ENCODE results near the gene TMPRSS13. TPM values are rescaled to one million over a fixed set of nuclear protein-coding genes. Genes with fewer than 3 reads are reported as not detected.
A peak's percentile ranks its signal among the peaks of the same experiment; 100 is the strongest.

TMPRSS13 gene
- total RNA-seq, 1 donor from 2014 or later, result not detected

- Mint-ChIP-seq H3K36me3 (ENCODE audit: low read depth) (no peaks in the 10 kb centered on the region), H3K4me3 (ENCODE audit: unreplicated experiment) (no peak overlapping the region), H3K27me3 (ENCODE audit: low read depth) (peaks cover 30% of the 10 kb centered on the region), H3K4me1 (ENCODE audit: low read depth) (no peaks in the 10 kb centered on the region), H3K27ac (ENCODE audit: unreplicated experiment) (no peak overlapping the region), H3K9me3 (ENCODE audit: low read depth) (no peaks in the 10 kb centered on the region)
- TF ChIP-seq CTCF (IDR thresholded peaks at IDR 0.05), result no peak
- DNase-seq (ENCODE audit: low spot score), result peak; percentile 62
Measured at GRCh38 chr11:117916956-117917355, 12.2 kb downstream of the TMPRSS13 start.

GRCh38 chr11:117915672-117916235, 13.4 kb downstream of the TMPRSS13 start:
- peaks cover 30% of the 10 kb centered on the region for H3K27me3 Mint-ChIP-seq (ENCODE audit: low read depth)
- no peak overlapping the region for H3K27ac Mint-ChIP-seq (ENCODE audit: unreplicated experiment)
- H3K4me1 Mint-ChIP-seq (ENCODE audit: low read depth), result no peaks in the 10 kb centered on the region
- no peaks in the 10 kb centered on the region for H3K9me3 Mint-ChIP-seq (ENCODE audit: low read depth)
- no peak overlapping the region for H3K4me3 Mint-ChIP-seq (ENCODE audit: unreplicated experiment)
- no peak for TF ChIP-seq CTCF (IDR thresholded peaks at IDR 0.05)
- no peaks in the 10 kb centered on the region for H3K36me3 Mint-ChIP-seq (ENCODE audit: low read depth)
- DNase-seq (ENCODE audit: low spot score), result peak; percentile 29

GRCh38 chr11:117914991-117915618, 14.1 kb downstream of the TMPRSS13 start:
- TF ChIP-seq CTCF (IDR thresholded peaks at IDR 0.05), result no peak
- no peak overlapping the region for H3K4me3 Mint-ChIP-seq (ENCODE audit: unreplicated experiment)
- peak; percentile 78 for DNase-seq (ENCODE audit: low spot score)
- H3K4me1 Mint-ChIP-seq (ENCODE audit: low read depth), result no peaks in the 10 kb centered on the region
- H3K27me3 Mint-ChIP-seq (ENCODE audit: low read depth), result peaks cover 30% of the 10 kb centered on the region
- H3K27ac Mint-ChIP-seq (ENCODE audit: unreplicated experiment), result peak overlapping the region; percentile 5
- H3K9me3 Mint-ChIP-seq (ENCODE audit: low read depth), result no peaks in the 10 kb centered on the region
- H3K36me3 Mint-ChIP-seq (ENCODE audit: low read depth), result no peaks in the 10 kb centered on the region

GRCh38 chr11:117914398-117914761, 14.8 kb downstream of the TMPRSS13 start:
- Mint-ChIP-seq H3K4me3 (ENCODE audit: unreplicated experiment) (no peak overlapping the region), H3K27ac (ENCODE audit: unreplicated experiment) (no peak overlapping the region), H3K4me1 (ENCODE audit: low read depth) (no peaks in the 10 kb centered on the region), H3K36me3 (ENCODE audit: low read depth) (no peaks in the 10 kb centered on the region), H3K9me3 (ENCODE audit: low read depth) (no peaks in the 10 kb centered on the region), H3K27me3 (ENCODE audit: low read depth) (peaks cover 30% of the 10 kb centered on the region)
- peak; percentile 79 for DNase-seq (ENCODE audit: low spot score)
- no peak for TF ChIP-seq CTCF (IDR thresholded peaks at IDR 0.05)

GRCh38 chr11:117913736-117914397, 15.3 kb downstream of the TMPRSS13 start:
- DNase-seq (ENCODE audit: low spot score), result no peak
- no peaks in the 10 kb centered on the region for H3K36me3 Mint-ChIP-seq (ENCODE audit: low read depth)
- peaks cover 30% of the 10 kb centered on the region for H3K27me3 Mint-ChIP-seq (ENCODE audit: low read depth)
- H3K9me3 Mint-ChIP-seq (ENCODE audit: low read depth), result no peaks in the 10 kb centered on the region
- TF ChIP-seq CTCF (IDR thresholded peaks at IDR 0.05), result no peak
- no peaks in the 10 kb centered on the region for H3K4me1 Mint-ChIP-seq (ENCODE audit: low read depth)
- H3K27ac Mint-ChIP-seq (ENCODE audit: unreplicated experiment), result no peak overlapping the region
- no peak overlapping the region for H3K4me3 Mint-ChIP-seq (ENCODE audit: unreplicated experiment)

Data from chondrocyte (in vitro differentiated cells).